ENCODE measurements around the gene SH2D7. TPM values are rescaled to one million over a fixed set of nuclear protein-coding genes. Genes with fewer than 3 reads are reported as not detected.
A peak's percentile ranks its signal among the peaks of the same experiment; 100 is the strongest.

SH2D7 gene
- total RNA-seq, 1 donor from 2014 or later, result not detected

GRCh38 chr15:78127882-78128281 lies 35.5 kb downstream of the SH2D7 start:
- H3K27ac Mint-ChIP-seq, result peak overlapping the region; percentile 67

GRCh38 chr15:78129077-78129750 lies 36.9 kb downstream of the SH2D7 start:
- H3K36me3 Mint-ChIP-seq, result no peaks in the 10 kb centered on the region
- TF ChIP-seq, protein P1, sequence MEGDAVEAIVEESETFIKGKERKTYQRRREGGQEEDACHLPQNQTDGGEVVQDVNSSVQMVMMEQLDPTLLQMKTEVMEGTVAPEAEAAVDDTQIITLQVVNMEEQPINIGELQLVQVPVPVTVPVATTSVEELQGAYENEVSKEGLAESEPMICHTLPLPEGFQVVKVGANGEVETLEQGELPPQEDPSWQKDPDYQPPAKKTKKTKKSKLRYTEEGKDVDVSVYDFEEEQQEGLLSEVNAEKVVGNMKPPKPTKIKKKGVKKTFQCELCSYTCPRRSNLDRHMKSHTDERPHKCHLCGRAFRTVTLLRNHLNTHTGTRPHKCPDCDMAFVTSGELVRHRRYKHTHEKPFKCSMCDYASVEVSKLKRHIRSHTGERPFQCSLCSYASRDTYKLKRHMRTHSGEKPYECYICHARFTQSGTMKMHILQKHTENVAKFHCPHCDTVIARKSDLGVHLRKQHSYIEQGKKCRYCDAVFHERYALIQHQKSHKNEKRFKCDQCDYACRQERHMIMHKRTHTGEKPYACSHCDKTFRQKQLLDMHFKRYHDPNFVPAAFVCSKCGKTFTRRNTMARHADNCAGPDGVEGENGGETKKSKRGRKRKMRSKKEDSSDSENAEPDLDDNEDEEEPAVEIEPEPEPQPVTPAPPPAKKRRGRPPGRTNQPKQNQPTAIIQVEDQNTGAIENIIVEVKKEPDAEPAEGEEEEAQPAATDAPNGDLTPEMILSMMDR (conservative IDR thresholded peaks at IDR 0.05), result no peak
- no peak for DNase-seq (ENCODE audit: extremely low spot score, unreplicated experiment)
- no peaks in the 10 kb centered on the region for H3K27me3 Mint-ChIP-seq
- peak overlapping the region; percentile 7 for H3K4me3 Mint-ChIP-seq
- no peaks in the 10 kb centered on the region for H3K9me3 Mint-ChIP-seq
- H3K27ac Mint-ChIP-seq, result peak overlapping the region; percentile 77
- peaks cover 19% of the 10 kb centered on the region for H3K4me1 Mint-ChIP-seq (ENCODE audit: unreplicated experiment)

More at GRCh38 chr15:78127882-78128281, 35.5 kb downstream of the SH2D7 start:
- Mint-ChIP-seq H3K9me3 (no peaks in the 10 kb centered on the region), H3K27me3 (no peaks in the 10 kb centered on the region), H3K4me3 (peak overlapping the region; percentile 76), H3K4me1 (ENCODE audit: unreplicated experiment) (peaks cover 13% of the 10 kb centered on the region), H3K36me3 (no peaks in the 10 kb centered on the region)
- DNase-seq (ENCODE audit: extremely low spot score, unreplicated experiment), result no peak
- TF ChIP-seq, protein P1 (conservative IDR thresholded peaks at IDR 0.05), result no peak

DNA sequence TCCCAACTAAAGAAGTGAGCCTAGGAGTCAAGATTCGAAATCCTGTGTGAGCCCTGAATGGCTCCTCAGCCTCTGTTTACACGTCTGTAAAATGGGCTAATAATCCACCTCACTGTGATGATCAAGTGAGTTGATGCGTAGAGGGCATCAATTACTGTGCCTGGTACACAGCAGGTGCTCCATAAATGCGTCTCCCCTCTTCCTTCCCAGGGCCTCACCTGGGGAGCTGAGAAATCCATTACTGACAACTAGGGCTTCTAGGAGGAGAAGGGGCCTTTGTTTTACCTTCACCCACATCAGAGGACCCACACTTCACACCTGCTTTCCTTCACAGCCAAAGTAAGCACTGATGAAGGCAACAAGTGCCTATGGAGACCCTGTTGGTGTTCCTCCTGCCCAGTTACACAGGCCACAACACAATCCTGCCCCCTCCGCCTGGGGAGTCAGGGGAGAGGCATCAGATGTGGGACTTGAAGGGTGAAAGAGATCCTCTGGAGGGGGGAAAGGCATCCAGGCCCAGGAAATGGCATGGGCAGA lies 37.5 kb downstream of the SH2D7 start:
- DNase-seq (ENCODE audit: extremely low spot score, unreplicated experiment), result no peak
- peak overlapping the region; percentile 87 for H3K4me3 Mint-ChIP-seq
- TF ChIP-seq, protein P1 (conservative IDR thresholded peaks at IDR 0.05), result no peak
- H3K4me1 Mint-ChIP-seq (ENCODE audit: unreplicated experiment), result peaks cover 19% of the 10 kb centered on the region
- no peaks in the 10 kb centered on the region for H3K27me3 Mint-ChIP-seq
- H3K27ac Mint-ChIP-seq, result peak overlapping the region; percentile 77
- H3K9me3 Mint-ChIP-seq, result no peaks in the 10 kb centered on the region
- H3K36me3 Mint-ChIP-seq, result no peaks in the 10 kb centered on the region

- H3K27ac Mint-ChIP-seq, result peak overlapping the region; percentile 77
- TF ChIP-seq, protein P1 (conservative IDR thresholded peaks at IDR 0.05), result no peak
- no peak for DNase-seq (ENCODE audit: extremely low spot score, unreplicated experiment)
These were observed 38.3 kb downstream of the SH2D7 start for GRCh38 chr15:78130466-78131294.

GRCh38 chr15:78131295-78132061 lies 39.1 kb downstream of the SH2D7 start, which contains the start of gene CIB2:
CIB2 (minus strand) TSS chr15:78131445; CDS start chr15:78131215, 230 bp downstream.
- no peaks in the 10 kb centered on the region for H3K36me3 Mint-ChIP-seq
- H3K4me3 Mint-ChIP-seq, result peak within 1 kb of the TSS; percentile 91
- no peaks in the 10 kb centered on the region for H3K9me3 Mint-ChIP-seq
- H3K27ac Mint-ChIP-seq, result peak within 1 kb of the TSS; percentile 82
- DNase-seq (ENCODE audit: extremely low spot score, unreplicated experiment), result peak; percentile 91
- peaks cover 19% of the 10 kb centered on the region for H3K4me1 Mint-ChIP-seq (ENCODE audit: unreplicated experiment)
- H3K27me3 Mint-ChIP-seq, result no peaks in the 10 kb centered on the region
- TF ChIP-seq, protein P1 (conservative IDR thresholded peaks at IDR 0.05), result peak; percentile 80

More at GRCh38 chr15:78130466-78131294, 38.3 kb downstream of the SH2D7 start:
- Mint-ChIP-seq H3K9me3 (no peaks in the 10 kb centered on the region), H3K27me3 (no peaks in the 10 kb centered on the region), H3K4me3 (peak overlapping the region; percentile 87), H3K36me3 (no peaks in the 10 kb centered on the region), H3K4me1 (ENCODE audit: unreplicated experiment) (peaks cover 19% of the 10 kb centered on the region)
